Activated T-helper 17 cell treated with anti-CD3 and anti-CD28 coated beads, Interleukin-2, amount 50 U/mL, for 72 hours (primary cell): Measurements from ENCODE around the gene FSTL4. TPM values are rescaled to one million over a fixed set of nuclear protein-coding genes. Genes with fewer than 3 reads are reported as not detected.

Experiments
- ATAC-seq: fragments of 150-1000 bp; cut with Tn5 transposase; replicated peaks from 2 replicates; pipeline ENCODE4 v1.10.0; 2021; ENCODE audit warnings: mild to moderate bottlenecking, moderate library complexity
- H3K27ac Mint-ChIP-seq: one replicate; pipeline ENCODE4 v1.8.0; 2022; ENCODE audit warnings: mixed read lengths
- H3K27me3 Mint-ChIP-seq: one replicate; pipeline ENCODE4 v1.8.0; 2022; ENCODE audit warnings: mixed read lengths
- H3K36me3 Mint-ChIP-seq: one replicate; pipeline ENCODE4 v1.8.0; 2022; ENCODE audit warnings: low read depth, mild to moderate bottlenecking, mixed read lengths
- H3K4me1 Mint-ChIP-seq: one replicate; pipeline ENCODE4 v1.8.0; 2022; ENCODE audit warnings: mixed read lengths
- H3K4me3 Mint-ChIP-seq: one replicate; pipeline ENCODE4 v1.8.0; 2022; ENCODE audit warnings: mild to moderate bottlenecking, mixed read lengths
- H3K9me3 Mint-ChIP-seq: one replicate; pipeline ENCODE4 v1.8.0; 2022; ENCODE audit warnings: mixed read lengths
- total RNA-seq, 2 donors: library from RNA; stranded (reverse); gene quantifications; one replicate each; pipeline ENCODE4 v1.2.3, GENCODE V29; 2022

FSTL4 gene
- total RNA-seq, 2 donors from 2014 or later: 0.24 TPM; not detected in 1

- Mint-ChIP-seq H3K4me1 (peaks cover 3% of the 10 kb centered on the region), H3K27ac (no peak overlapping the region), H3K27me3 (peaks cover 20% of the 10 kb centered on the region), H3K36me3 (no peaks in the 10 kb centered on the region), H3K4me3 (no peak overlapping the region), H3K9me3 (no peaks in the 10 kb centered on the region)
- no peak for ATAC-seq
Measured at GRCh38 chr5:133408322-133408721, 204.0 kb downstream of the FSTL4 start.

- Mint-ChIP-seq H3K4me3 (no peak overlapping the region), H3K9me3 (no peaks in the 10 kb centered on the region), H3K36me3 (no peaks in the 10 kb centered on the region), H3K4me1 (peaks cover 3% of the 10 kb centered on the region), H3K27me3 (peaks cover 11% of the 10 kb centered on the region), H3K27ac (no peak overlapping the region)
- ATAC-seq: no peak
Measured at GRCh38 chr5:133406977-133407632, 205.2 kb downstream of the FSTL4 start.

DNA sequence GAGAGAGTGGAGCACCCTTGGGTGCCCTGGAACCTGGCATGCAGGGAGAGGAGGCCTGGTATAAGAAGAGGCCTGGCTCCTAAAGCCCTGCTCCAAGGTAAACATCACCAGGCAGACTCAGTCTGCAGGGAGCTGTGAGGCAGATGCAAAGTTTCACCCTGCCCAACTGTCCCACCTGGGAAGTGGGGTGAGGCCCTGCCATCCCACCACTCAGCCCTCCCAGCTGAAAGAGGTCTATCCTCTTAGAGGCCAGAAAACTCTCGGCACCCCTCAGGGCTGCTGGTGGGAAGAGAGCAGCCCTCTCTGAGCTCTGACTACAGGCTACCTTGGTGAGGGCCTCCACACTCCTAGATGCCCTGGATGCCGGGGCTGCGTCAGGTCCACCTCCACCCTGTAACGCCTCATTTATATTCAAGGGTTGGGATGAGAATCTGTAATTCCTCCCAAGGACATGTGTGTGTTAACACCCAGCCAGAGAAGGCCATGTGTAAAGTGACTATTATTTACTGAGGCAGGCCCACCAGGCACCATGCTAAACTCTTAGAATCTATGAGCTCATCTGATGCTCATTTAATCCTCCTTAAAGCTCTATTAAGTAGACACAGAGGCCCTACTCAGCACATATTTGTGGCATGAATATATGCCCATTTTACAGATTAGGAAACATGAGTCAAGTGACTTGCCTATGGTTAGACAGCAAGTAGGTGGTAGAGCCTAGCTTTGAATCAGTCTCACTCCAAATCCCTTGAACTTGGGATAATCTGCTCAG, 205.9 kb downstream of the FSTL4 start:
- H3K27ac Mint-ChIP-seq: no peak overlapping the region
- H3K27me3 Mint-ChIP-seq: peaks cover 10% of the 10 kb centered on the region
- no peak overlapping the region for H3K4me3 Mint-ChIP-seq
- no peaks in the 10 kb centered on the region for H3K9me3 Mint-ChIP-seq
- ATAC-seq: no peak
- H3K4me1 Mint-ChIP-seq: peaks cover 3% of the 10 kb centered on the region
- no peaks in the 10 kb centered on the region for H3K36me3 Mint-ChIP-seq

DNA sequence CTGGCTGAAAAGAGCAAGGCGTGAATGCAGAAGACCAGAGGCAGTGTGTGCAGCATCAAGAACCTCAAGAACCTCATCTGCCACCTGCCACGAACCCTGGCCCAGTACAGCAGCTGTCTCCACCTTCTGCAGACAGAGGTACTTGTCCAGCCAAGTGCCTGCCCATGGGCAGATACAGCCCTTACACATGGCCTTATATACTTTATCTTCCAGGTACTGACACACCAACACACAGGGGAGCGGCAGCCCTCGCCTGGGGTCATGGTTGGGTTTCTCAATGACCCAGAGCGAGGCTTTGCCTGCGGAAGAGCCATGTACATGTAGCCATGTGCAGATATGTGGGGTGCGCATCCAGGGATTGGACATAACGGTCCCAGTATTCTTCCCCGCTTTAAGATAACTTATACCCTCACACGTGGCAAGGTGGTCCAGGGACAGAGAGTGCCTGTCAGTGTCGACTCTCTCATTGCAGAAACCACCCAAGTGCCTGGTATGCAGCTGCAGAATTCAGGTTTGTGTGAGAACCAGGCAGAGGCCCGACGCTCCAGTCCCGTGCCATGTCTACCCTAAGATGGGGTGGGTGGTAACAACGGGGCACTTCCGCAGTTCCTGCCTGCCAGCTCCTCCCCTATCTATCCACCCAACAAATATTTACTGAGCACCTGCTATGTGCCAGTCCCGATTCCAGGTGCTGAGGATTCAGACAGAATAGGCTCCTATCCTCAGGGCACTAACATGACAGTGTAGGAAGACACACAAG, 206.9 kb downstream of the FSTL4 start:
- no peaks in the 10 kb centered on the region for H3K9me3 Mint-ChIP-seq

GRCh38 chr5:133404724-133405123, 207.6 kb downstream of the FSTL4 start:
- H3K27me3 Mint-ChIP-seq: no peaks in the 10 kb centered on the region
- no peaks in the 10 kb centered on the region for H3K9me3 Mint-ChIP-seq
- ATAC-seq: no peak
- peaks cover 3% of the 10 kb centered on the region for H3K4me1 Mint-ChIP-seq
- H3K36me3 Mint-ChIP-seq: no peaks in the 10 kb centered on the region
- no peak overlapping the region for H3K4me3 Mint-ChIP-seq
- H3K27ac Mint-ChIP-seq: no peak overlapping the region

More for the DNA sequence above, 206.9 kb downstream of the FSTL4 start:
- H3K4me3 Mint-ChIP-seq: no peak overlapping the region
- H3K27me3 Mint-ChIP-seq: peaks cover 4% of the 10 kb centered on the region
- H3K27ac Mint-ChIP-seq: no peak overlapping the region
- ATAC-seq: no peak
- peaks cover 3% of the 10 kb centered on the region for H3K4me1 Mint-ChIP-seq
- no peaks in the 10 kb centered on the region for H3K36me3 Mint-ChIP-seq

- ATAC-seq: no peak
- H3K9me3 Mint-ChIP-seq: no peaks in the 10 kb centered on the region
- no peak overlapping the region for H3K4me3 Mint-ChIP-seq
- no peaks in the 10 kb centered on the region for H3K36me3 Mint-ChIP-seq
- H3K27me3 Mint-ChIP-seq: no peaks in the 10 kb centered on the region
- peaks cover 3% of the 10 kb centered on the region for H3K4me1 Mint-ChIP-seq
- no peak overlapping the region for H3K27ac Mint-ChIP-seq
Measured at GRCh38 chr5:133403741-133404364, 208.5 kb downstream of the FSTL4 start.

- H3K9me3 Mint-ChIP-seq: no peaks in the 10 kb centered on the region
- H3K27me3 Mint-ChIP-seq: no peaks in the 10 kb centered on the region
- H3K4me1 Mint-ChIP-seq: peaks cover 5% of the 10 kb centered on the region
- no peak overlapping the region for H3K4me3 Mint-ChIP-seq
- H3K36me3 Mint-ChIP-seq: no peaks in the 10 kb centered on the region
- no peak for ATAC-seq
- H3K27ac Mint-ChIP-seq: no peak overlapping the region
Measured at GRCh38 chr5:133402775-133403174, 209.6 kb downstream of the FSTL4 start.

GRCh38 chr5:133401731-133402347, 210.5 kb downstream of the FSTL4 start:
- peaks cover 8% of the 10 kb centered on the region for H3K4me1 Mint-ChIP-seq
- no peaks in the 10 kb centered on the region for H3K27me3 Mint-ChIP-seq
- H3K36me3 Mint-ChIP-seq: no peaks in the 10 kb centered on the region
- ATAC-seq: no peak
- H3K9me3 Mint-ChIP-seq: no peaks in the 10 kb centered on the region
- no peak overlapping the region for H3K4me3 Mint-ChIP-seq
- H3K27ac Mint-ChIP-seq: no peak overlapping the region

DNA sequence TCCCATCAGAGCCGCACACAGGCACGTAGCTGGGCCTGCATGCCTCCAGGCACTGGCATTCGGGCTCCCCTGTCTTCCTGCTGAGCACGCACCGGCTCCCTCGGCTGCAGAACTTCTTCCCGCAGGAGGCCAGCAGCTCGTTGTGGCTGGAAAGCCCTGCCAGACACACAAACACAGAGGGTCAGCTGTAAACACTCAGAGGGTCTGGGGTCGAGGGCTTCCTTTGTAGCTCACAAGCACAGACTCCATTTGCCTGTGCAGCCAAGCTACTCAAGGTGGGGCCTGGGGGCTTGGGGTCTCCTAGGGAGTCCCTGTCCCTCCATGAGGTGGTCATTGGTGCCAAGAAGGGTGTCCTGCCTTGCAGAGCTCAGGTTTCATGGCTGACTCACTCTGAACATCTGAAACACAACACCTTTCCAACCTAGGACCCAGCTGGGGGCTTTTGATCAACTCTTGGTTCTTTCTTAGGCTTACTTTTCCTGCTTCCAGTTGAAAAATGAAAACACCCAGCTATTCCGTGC, 211.4 kb downstream of the FSTL4 start:
- H3K27me3 Mint-ChIP-seq: no peaks in the 10 kb centered on the region
- H3K9me3 Mint-ChIP-seq: no peaks in the 10 kb centered on the region
- no peak overlapping the region for H3K27ac Mint-ChIP-seq
- peaks cover 12% of the 10 kb centered on the region for H3K4me1 Mint-ChIP-seq
- no peak for ATAC-seq
- no peak overlapping the region for H3K4me3 Mint-ChIP-seq
- no peaks in the 10 kb centered on the region for H3K36me3 Mint-ChIP-seq

DNA sequence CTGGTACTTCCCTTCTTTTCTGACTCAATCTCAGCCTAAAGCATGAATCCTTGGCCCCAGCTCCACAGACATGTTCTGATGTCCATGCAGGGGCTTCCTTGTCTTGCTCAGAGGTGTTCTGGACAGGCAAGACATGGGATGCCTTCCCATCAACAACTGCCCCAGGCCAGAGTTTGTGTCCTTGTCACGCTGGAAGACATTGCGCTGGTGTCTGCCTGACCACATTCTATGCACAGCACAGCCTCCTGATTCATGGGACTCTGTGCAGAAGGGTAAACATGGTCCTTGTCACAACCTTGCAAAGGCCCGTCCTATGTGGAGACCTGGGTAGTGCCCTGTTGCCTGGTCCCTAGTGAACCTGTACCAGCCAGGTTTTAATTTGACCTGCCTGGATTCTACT, 212.2 kb downstream of the FSTL4 start:
- ATAC-seq: no peak
- Mint-ChIP-seq H3K27me3 (no peaks in the 10 kb centered on the region), H3K9me3 (no peaks in the 10 kb centered on the region), H3K27ac (no peak overlapping the region), H3K4me1 (peaks cover 12% of the 10 kb centered on the region), H3K4me3 (no peak overlapping the region), H3K36me3 (no peaks in the 10 kb centered on the region)

DNA sequence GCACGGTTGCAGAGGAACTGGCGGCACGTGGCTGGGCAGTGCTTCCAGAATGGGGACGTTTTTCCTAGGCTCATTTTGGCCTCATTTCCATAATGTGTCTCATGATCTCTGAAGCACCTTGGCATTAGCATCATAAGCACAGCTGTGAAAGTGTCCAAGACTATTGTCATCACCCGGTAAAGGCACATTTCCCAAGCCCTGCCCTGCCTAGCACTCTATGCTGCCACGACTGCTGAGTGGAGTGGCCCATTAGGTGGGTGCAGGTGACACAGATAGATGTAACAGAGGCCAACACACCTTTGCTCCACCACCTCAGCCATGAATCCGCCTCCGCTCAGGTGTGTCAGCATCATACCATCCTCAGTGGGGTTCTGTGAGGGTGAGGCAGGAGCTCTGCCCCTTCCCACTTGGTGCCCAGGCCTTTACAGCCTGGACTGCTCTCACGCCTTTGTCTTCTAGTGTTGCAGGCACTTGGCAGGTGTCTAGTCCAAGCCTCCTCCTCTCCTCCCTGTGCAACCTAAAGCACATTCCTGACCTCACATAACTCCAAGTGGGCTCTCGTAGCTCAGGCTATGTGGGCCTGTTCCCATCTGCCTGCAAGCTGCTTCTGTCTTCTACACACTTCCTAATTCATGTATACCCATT, 213.0 kb downstream of the FSTL4 start:
- Mint-ChIP-seq H3K36me3 (no peaks in the 10 kb centered on the region), H3K27me3 (no peaks in the 10 kb centered on the region), H3K4me3 (no peak overlapping the region), H3K9me3 (no peaks in the 10 kb centered on the region), H3K27ac (no peak overlapping the region), H3K4me1 (peaks cover 9% of the 10 kb centered on the region)
- no peak for ATAC-seq

GRCh38 chr5:133398646-133399101, 213.7 kb downstream of the FSTL4 start:
- Mint-ChIP-seq H3K4me3 (no peak overlapping the region), H3K27ac (no peak overlapping the region), H3K27me3 (no peaks in the 10 kb centered on the region), H3K36me3 (no peaks in the 10 kb centered on the region), H3K9me3 (no peaks in the 10 kb centered on the region), H3K4me1 (peaks cover 9% of the 10 kb centered on the region)
- ATAC-seq: peak; percentile 81

DNA sequence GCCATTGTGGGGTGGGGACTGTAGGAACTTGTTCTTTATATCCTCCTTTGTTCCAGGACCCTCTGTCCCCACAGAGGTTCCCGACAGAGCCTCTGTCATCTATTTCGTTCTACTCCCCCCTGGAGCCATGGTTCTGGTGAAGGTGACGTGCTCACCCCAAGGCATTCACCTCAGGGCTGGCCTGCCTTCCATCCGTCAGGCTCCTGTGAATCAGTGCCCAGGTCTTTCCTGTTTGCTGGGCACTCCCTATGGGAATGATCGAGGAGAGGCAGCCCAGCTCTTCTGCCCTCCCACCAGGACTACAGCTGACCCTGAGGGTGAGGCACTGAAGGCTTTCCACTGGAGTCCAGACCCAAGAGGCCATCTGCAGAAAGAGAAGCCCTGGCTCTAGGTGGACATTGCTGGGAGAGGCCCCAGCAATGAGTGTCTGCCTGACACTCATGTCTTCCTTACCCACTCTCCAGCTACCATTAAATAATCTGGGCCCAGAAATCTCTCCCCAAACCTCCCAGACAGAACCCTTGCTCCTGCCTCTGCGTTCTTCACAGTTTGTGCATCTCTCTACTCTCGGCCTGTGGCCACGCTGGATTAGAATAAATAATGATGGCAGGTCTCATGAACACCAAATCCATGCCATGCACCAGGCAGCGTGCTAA, 214.2 kb downstream of the FSTL4 start:
- Mint-ChIP-seq H3K27ac (peak overlapping the region; percentile 61), H3K4me3 (no peak overlapping the region), H3K36me3 (no peaks in the 10 kb centered on the region), H3K27me3 (no peaks in the 10 kb centered on the region), H3K4me1 (peaks cover 9% of the 10 kb centered on the region), H3K9me3 (no peaks in the 10 kb centered on the region)
- ATAC-seq: no peak
